Activated CD4-positive, CD25-positive, alpha-beta regulatory T cell treated with anti-CD3 and anti-CD28 coated beads, Interleukin-2, amount 50 U/mL, for 16 hours (primary cell): ENCODE data around the gene DLX5.

Source experiments
- DNase-seq: peaks from one replicate; pipeline ENCODE4 v3.0.0-alpha.2; 2020; ENCODE audit warnings: low read depth, low spot score

DLX5 gene

GRCh38 chr7:96991546-96992191 is 33.0 kb downstream of the DLX5 start:
- no peak for DNase-seq

- no peak for DNase-seq
These were observed 34.7 kb downstream of the DLX5 start for GRCh38 chr7:96989859-96990317.

GRCh38 chr7:96989241-96989858 is 35.3 kb downstream of the DLX5 start:
- DNase-seq = no peak

GRCh38 chr7:96987719-96988118 is 36.9 kb downstream of the DLX5 start:
- no peak for DNase-seq

- no peak for DNase-seq
These were observed 37.7 kb downstream of the DLX5 start for GRCh38 chr7:96986901-96987300.

- no peak for DNase-seq
These were observed 38.6 kb downstream of the DLX5 start for GRCh38 chr7:96985992-96986391.

- no peak for DNase-seq
These were observed 42.0 kb downstream of the DLX5 start for GRCh38 chr7:96982586-96982985.

GRCh38 chr7:96979551-96980276 is 44.9 kb downstream of the DLX5 start:
- DNase-seq = no peak

GRCh38 chr7:96977445-96977844 is 47.2 kb downstream of the DLX5 start:
- no peak for DNase-seq

- DNase-seq = no peak
These were observed 48.5 kb downstream of the DLX5 start for GRCh38 chr7:96976106-96976505.

GRCh38 chr7:96973986-96974385 is 50.6 kb downstream of the DLX5 start:
- DNase-seq = no peak

GRCh38 chr7:96970739-96971138 is 53.9 kb downstream of the DLX5 start:
- DNase-seq = no peak
